ENCODE measurements around the gene SPTLC2. TPM values are rescaled to one million over a fixed set of nuclear protein-coding genes. Genes with fewer than 3 reads are reported as not detected.

The SPTLC2 gene
- total RNA-seq, 1 donor from 2014 or later: 63.6 TPM

DNA sequence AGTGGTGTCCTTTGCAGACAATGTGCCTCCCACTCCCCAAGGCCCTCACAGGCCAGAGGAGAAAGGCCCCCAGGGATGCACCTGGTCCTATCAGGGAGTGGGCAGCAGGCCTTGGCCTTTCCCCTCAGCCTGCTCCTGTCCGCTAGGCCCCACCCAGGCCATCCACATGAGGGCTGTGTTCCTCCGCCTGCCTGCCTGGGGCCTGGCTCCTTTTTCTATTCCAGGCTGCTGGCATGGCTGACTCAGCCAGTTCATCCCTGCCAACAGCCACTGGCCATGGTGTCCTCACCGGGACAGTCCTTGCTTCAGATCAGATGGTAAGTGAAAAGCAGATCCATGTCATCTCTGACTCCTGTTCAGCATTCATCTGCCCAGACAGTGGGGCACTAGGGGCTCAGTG lies 131.2 kb downstream of the SPTLC2 start:
- H3K36me3 Mint-ChIP-seq (ENCODE audit: low read depth, unreplicated experiment): no peaks in the 10 kb centered on the region
- peaks cover 3% of the 10 kb centered on the region for H3K27me3 Mint-ChIP-seq (ENCODE audit: unreplicated experiment)
- no peak for DNase-seq (ENCODE audit: low spot score)
- TF ChIP-seq, protein P1, sequence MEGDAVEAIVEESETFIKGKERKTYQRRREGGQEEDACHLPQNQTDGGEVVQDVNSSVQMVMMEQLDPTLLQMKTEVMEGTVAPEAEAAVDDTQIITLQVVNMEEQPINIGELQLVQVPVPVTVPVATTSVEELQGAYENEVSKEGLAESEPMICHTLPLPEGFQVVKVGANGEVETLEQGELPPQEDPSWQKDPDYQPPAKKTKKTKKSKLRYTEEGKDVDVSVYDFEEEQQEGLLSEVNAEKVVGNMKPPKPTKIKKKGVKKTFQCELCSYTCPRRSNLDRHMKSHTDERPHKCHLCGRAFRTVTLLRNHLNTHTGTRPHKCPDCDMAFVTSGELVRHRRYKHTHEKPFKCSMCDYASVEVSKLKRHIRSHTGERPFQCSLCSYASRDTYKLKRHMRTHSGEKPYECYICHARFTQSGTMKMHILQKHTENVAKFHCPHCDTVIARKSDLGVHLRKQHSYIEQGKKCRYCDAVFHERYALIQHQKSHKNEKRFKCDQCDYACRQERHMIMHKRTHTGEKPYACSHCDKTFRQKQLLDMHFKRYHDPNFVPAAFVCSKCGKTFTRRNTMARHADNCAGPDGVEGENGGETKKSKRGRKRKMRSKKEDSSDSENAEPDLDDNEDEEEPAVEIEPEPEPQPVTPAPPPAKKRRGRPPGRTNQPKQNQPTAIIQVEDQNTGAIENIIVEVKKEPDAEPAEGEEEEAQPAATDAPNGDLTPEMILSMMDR (IDR thresholded peaks at IDR 0.05; ENCODE audit: unreplicated experiment): no peak
- no peaks in the 10 kb centered on the region for H3K4me1 Mint-ChIP-seq (ENCODE audit: unreplicated experiment)
- no peaks in the 10 kb centered on the region for H3K9me3 Mint-ChIP-seq (ENCODE audit: unreplicated experiment)
- H3K4me3 Mint-ChIP-seq (ENCODE audit: unreplicated experiment): no peak overlapping the region
- H3K27ac Mint-ChIP-seq (ENCODE audit: unreplicated experiment): no peak overlapping the region

DNA sequence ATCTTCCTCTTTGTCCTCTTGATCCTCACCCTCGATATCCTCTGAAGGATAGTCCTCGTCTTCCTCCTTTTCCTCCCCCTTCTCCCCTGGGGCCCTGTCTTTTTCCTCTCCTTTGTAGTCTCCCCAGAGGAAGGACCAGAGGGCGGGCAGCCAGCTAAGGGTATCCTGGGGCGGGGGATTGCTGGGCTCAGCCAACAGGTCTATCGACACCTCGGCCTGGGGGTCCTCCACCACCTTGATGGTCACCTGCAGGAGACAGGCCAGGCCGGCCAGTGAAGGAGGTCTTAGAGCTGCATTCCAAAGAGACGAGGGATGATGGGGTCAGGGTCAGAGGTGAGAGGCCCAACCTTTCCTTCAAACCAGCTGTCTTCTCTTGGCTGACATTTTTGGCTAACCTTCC lies 134.0 kb downstream of the SPTLC2 start:
- Mint-ChIP-seq H3K4me3 (ENCODE audit: unreplicated experiment) (no peak overlapping the region), H3K9me3 (ENCODE audit: unreplicated experiment) (no peaks in the 10 kb centered on the region), H3K4me1 (ENCODE audit: unreplicated experiment) (no peaks in the 10 kb centered on the region), H3K36me3 (ENCODE audit: low read depth, unreplicated experiment) (no peaks in the 10 kb centered on the region), H3K27me3 (ENCODE audit: unreplicated experiment) (peaks cover 3% of the 10 kb centered on the region), H3K27ac (ENCODE audit: unreplicated experiment) (no peak overlapping the region)
- no peak for DNase-seq (ENCODE audit: low spot score)
- TF ChIP-seq, protein P1 (IDR thresholded peaks at IDR 0.05; ENCODE audit: unreplicated experiment): no peak

DNA sequence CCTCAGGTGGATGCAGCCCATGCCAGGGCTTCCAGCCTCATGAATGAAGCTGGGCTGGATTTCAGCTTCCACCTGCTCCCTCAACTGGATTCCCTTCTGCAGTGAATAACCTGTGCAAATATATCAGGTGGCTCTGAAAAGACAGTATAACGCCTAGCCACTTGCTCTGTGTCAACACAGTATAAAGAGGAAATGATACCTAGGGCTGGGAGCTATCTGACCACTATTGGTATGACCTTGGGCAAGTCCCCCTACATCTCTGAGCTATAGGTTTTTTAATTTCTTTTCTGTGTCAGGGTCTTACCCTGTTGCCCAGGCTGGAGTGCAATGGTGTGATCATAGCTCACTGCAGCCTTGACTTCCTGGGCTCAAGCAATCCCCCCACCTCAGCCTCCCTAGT lies 137.6 kb downstream of the SPTLC2 start:
- no peak overlapping the region for H3K4me3 Mint-ChIP-seq (ENCODE audit: unreplicated experiment)
- TF ChIP-seq, protein P1 (IDR thresholded peaks at IDR 0.05; ENCODE audit: unreplicated experiment): no peak
- H3K27me3 Mint-ChIP-seq (ENCODE audit: unreplicated experiment): peaks cover 4% of the 10 kb centered on the region
- no peaks in the 10 kb centered on the region for H3K9me3 Mint-ChIP-seq (ENCODE audit: unreplicated experiment)
- DNase-seq (ENCODE audit: low spot score): no peak
- no peaks in the 10 kb centered on the region for H3K36me3 Mint-ChIP-seq (ENCODE audit: low read depth, unreplicated experiment)
- no peak overlapping the region for H3K27ac Mint-ChIP-seq (ENCODE audit: unreplicated experiment)
- no peaks in the 10 kb centered on the region for H3K4me1 Mint-ChIP-seq (ENCODE audit: unreplicated experiment)

DNA sequence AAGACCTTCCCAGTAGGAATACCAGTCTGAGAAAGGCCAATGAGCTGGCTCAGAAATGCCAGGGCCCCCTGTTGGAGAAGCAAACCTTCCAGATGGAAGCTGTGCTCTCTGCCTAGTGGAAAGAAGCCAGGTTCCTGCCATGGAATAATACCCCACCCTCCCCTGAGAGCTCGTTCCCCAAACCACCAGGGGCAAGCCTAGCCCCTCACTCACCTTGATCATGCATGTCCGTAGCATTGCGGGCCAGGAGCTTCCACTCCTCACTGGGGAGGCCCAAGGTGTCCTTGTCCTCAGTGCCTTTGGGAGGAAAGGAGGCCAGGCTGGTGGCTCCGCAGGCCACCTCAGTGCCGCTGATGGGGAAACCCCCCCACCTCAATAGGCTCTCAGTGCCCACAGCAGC lies 138.4 kb downstream of the SPTLC2 start:
- DNase-seq (ENCODE audit: low spot score): no peak
- H3K4me1 Mint-ChIP-seq (ENCODE audit: unreplicated experiment): no peaks in the 10 kb centered on the region
- no peaks in the 10 kb centered on the region for H3K9me3 Mint-ChIP-seq (ENCODE audit: unreplicated experiment)
- no peak overlapping the region for H3K4me3 Mint-ChIP-seq (ENCODE audit: unreplicated experiment)
- H3K27me3 Mint-ChIP-seq (ENCODE audit: unreplicated experiment): peaks cover 2% of the 10 kb centered on the region
- TF ChIP-seq, protein P1 (IDR thresholded peaks at IDR 0.05; ENCODE audit: unreplicated experiment): no peak
- no peaks in the 10 kb centered on the region for H3K36me3 Mint-ChIP-seq (ENCODE audit: low read depth, unreplicated experiment)
- no peak overlapping the region for H3K27ac Mint-ChIP-seq (ENCODE audit: unreplicated experiment)

DNA sequence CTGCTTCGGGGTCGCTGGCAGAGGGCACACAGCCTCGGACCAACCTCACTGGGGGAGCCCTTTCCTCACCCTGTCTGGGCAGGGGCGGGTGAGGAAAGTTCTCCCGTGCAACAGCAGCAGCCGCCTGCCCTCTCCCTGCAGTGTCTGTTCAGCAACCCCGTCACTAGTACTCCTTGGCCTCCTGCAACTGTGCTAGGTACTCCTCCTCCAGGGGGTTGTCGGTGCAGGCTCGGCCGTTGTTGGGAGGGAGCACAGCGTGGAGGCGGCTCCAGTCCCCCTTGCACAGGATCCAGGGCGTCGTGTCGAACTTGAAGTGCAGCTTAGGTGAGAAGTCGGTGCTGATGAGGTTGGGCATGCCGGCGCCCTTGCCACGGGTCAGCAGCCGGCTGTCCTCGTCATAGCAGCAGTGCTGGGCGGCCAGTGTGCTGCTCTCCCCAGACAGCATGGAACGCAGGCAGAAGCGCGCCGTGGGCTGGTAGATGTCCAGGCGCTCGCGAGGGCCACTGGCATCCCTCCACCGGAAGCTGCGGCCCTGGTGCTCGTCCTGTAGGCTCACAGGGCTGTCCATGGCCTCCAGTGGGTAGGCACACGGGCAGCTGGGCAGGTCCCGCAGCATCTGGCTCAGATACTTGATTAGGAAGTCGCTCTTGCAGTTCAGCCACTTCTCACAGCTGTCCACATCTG lies 140.9 kb downstream of the SPTLC2 start:
- no peaks in the 10 kb centered on the region for H3K36me3 Mint-ChIP-seq (ENCODE audit: low read depth, unreplicated experiment)
- H3K27ac Mint-ChIP-seq (ENCODE audit: unreplicated experiment): no peak overlapping the region
- H3K27me3 Mint-ChIP-seq (ENCODE audit: unreplicated experiment): peaks cover 2% of the 10 kb centered on the region
- H3K4me3 Mint-ChIP-seq (ENCODE audit: unreplicated experiment): no peak overlapping the region
- TF ChIP-seq, protein P1 (IDR thresholded peaks at IDR 0.05; ENCODE audit: unreplicated experiment): no peak
- peaks cover 1% of the 10 kb centered on the region for H3K4me1 Mint-ChIP-seq (ENCODE audit: unreplicated experiment)
- DNase-seq (ENCODE audit: low spot score): no peak
- no peaks in the 10 kb centered on the region for H3K9me3 Mint-ChIP-seq (ENCODE audit: unreplicated experiment)
